IMR-90 (cell line): ENCODE measurements around the gene ENDOV. TPM values are rescaled to one million over a fixed set of nuclear protein-coding genes. Genes with fewer than 3 reads are reported as not detected.

Experiments used
- ATAC-seq: fragments of 200-7000 bp; cut with Tn5 transposase; 2 replicates; pipeline ENCODE4 v1.9.1; 2020; ENCODE audit warnings: low read depth, mild to moderate bottlenecking, moderate library complexity
- BruUV-seq: library from RNA; stranded (reverse); fragments of 400-500 nt; replicated peaks from 2 replicates; lab custom pipeline; 2021; lab: Mats Ljungman, UMichigan
- CTCF ChIA-PET: fragments of 300-600 bp; formaldehyde crosslinking; extraction: SDS; loops from one replicate; lab custom pipeline; 2021; ENCODE audit warnings: antibody characterized with exemption; lab: Yijun Ruan, JAX
- POLR2A ChIA-PET: fragments of 300-600 bp; sonication (Branson Sonifier 250); formaldehyde crosslinking; loops from one replicate; lab custom pipeline; 2022; ENCODE audit warnings: antibody characterized with exemption; ENCODE audit not compliant: unreplicated experiment; lab: Charles Lee
- DNase-seq: peaks from one replicate; pipeline ENCODE4 v3.0.0; 2013
- H2AFZ ChIP-seq: replicated peaks from 2 replicates; pipeline ENCODE3; 2013; ENCODE audit warnings: low read length, mild to moderate bottlenecking; ENCODE audit not compliant: poor library complexity
- H2AK5ac ChIP-seq: 2 replicates; pipeline ENCODE4 v1.6.1; 2013; ENCODE audit warnings: low read depth, low read length, inconsistent platforms
- H2AK9ac ChIP-seq: replicated peaks from 2 replicates; pipeline ENCODE3; 2013; ENCODE audit warnings: mild to moderate bottlenecking, low read depth, low read length, moderate library complexity; ENCODE audit not compliant: poor library complexity
- H2BK120ac ChIP-seq: 2 replicates; pipeline ENCODE4 v1.6.1; 2013; ENCODE audit warnings: low read depth, low read length, inconsistent platforms
- H2BK15ac ChIP-seq: 3 replicates; pipeline ENCODE4 v1.6.1; 2013; ENCODE audit warnings: low read depth, low read length, inconsistent platforms
- H2BK20ac ChIP-seq: 2 replicates; pipeline ENCODE4 v1.6.1; 2013; ENCODE audit warnings: low read depth, mild to moderate bottlenecking, inconsistent platforms, low read length, moderate library complexity
- H2BK5ac ChIP-seq: 2 replicates; pipeline ENCODE4 v1.6.1; 2013; ENCODE audit warnings: mild to moderate bottlenecking, low read depth, low read length, inconsistent platforms; ENCODE audit not compliant: poor library complexity, severe bottlenecking
- H3K14ac ChIP-seq: replicated peaks from 2 replicates; pipeline ENCODE4 v1.6.1; 2013; ENCODE audit warnings: low read depth, low read length, inconsistent platforms
- H3K18ac ChIP-seq: 2 replicates; pipeline ENCODE4 v1.6.1; 2013; ENCODE audit warnings: low read depth, low read length, control low read depth
- H3K23ac ChIP-seq: 2 replicates; pipeline ENCODE4 v1.6.1; 2013; ENCODE audit warnings: low read depth, low read length, inconsistent platforms
- H3K27ac ChIP-seq: 2 replicates; pipeline ENCODE4 v1.5.1; 2013; ENCODE audit warnings: mild to moderate bottlenecking, control low read depth, low read length; ENCODE audit not compliant: insufficient read depth
- H3K27me3 ChIP-seq: 2 replicates; pipeline ENCODE4 v1.6.1; 2013; ENCODE audit warnings: low read length; ENCODE audit not compliant: control insufficient read depth, insufficient read depth
- H3K36me3 ChIP-seq: 2 replicates; pipeline ENCODE4 v1.6.1; 2013; ENCODE audit warnings: low read length, mixed read lengths; ENCODE audit not compliant: control insufficient read depth, insufficient read depth
- H3K4ac ChIP-seq: 2 replicates; pipeline ENCODE4 v1.6.1; 2013; ENCODE audit warnings: low read depth, low read length, inconsistent platforms
- H3K4me1 ChIP-seq: 2 replicates; pipeline ENCODE4 v1.6.1; 2013; ENCODE audit warnings: low read length, mixed read lengths; ENCODE audit not compliant: control insufficient read depth, insufficient read depth
- H3K4me2 ChIP-seq: 2 replicates; pipeline ENCODE4 v1.6.1; 2013; ENCODE audit warnings: low read depth, mild to moderate bottlenecking, control low read depth, low read length, moderate library complexity
- H3K4me3 ChIP-seq: 2 replicates; pipeline ENCODE4 v1.5.1; 2013; ENCODE audit warnings: low read depth, mild to moderate bottlenecking, control low read depth, low read length, moderate library complexity; ENCODE audit not compliant: insufficient read depth
- H3K56ac ChIP-seq: 2 replicates; pipeline ENCODE4 v1.6.1; 2013; ENCODE audit warnings: low read length, inconsistent platforms; ENCODE audit not compliant: insufficient read depth; ENCODE audit errors: extremely low read depth
- H3K79me1 ChIP-seq, 2 experiments: 2 replicates each; pipeline ENCODE4 v1.6.1; 2013; ENCODE audit warnings: low read length in 2 of 2, inconsistent platforms in 1 of 2, low read depth in 1 of 2
- H3K9ac ChIP-seq: 2 replicates; pipeline ENCODE4 v1.6.1; 2013; ENCODE audit warnings: low read depth, low read length, control low read depth
- H3K9me1 ChIP-seq: 2 replicates; pipeline ENCODE4 v1.6.1; 2013; ENCODE audit warnings: low read length, inconsistent platforms; ENCODE audit not compliant: insufficient read depth
- H3K9me3 ChIP-seq: 2 replicates; pipeline ENCODE4 v1.6.1; 2013; ENCODE audit warnings: low read length; ENCODE audit not compliant: control insufficient read depth, insufficient read depth
- H4K20me1 ChIP-seq: 2 replicates; pipeline ENCODE4 v1.6.1; 2013; ENCODE audit warnings: low read length, inconsistent platforms; ENCODE audit not compliant: insufficient read depth
- H4K5ac ChIP-seq: 2 replicates; pipeline ENCODE4 v1.6.1; 2013; ENCODE audit warnings: mild to moderate bottlenecking, low read depth, low read length, control low read depth
- H4K8ac ChIP-seq, 2 experiments: 2 replicates each; pipeline ENCODE4 v1.6.1; 2013; ENCODE audit warnings: low read depth in 2 of 2, low read length in 2 of 2, control low read depth in 1 of 2, inconsistent platforms in 1 of 2
- H4K91ac ChIP-seq: 2 replicates; pipeline ENCODE4 v1.6.1; 2013; ENCODE audit warnings: low read depth, low read length, inconsistent platforms; ENCODE audit not compliant: insufficient read depth
- CHD1 ChIP-seq: IDR thresholded peaks from 2 replicates; pipeline ENCODE4 v1.6.1; 2012; ENCODE audit warnings: low read depth, low read length, improper control_type of control experiment
- ELK1 ChIP-seq: fragments of 150-350 bp; IDR thresholded peaks from 2 replicates; pipeline ENCODE4 v1.6.1; 2016; ENCODE audit warnings: low read depth, mild to moderate bottlenecking, low read length, moderate library complexity, borderline replicate concordance
- MAZ ChIP-seq: IDR thresholded peaks from 2 replicates; pipeline ENCODE4 v1.6.1; 2012; ENCODE audit warnings: low read depth, mild to moderate bottlenecking, low read length, improper control_type of control experiment, moderate library complexity, borderline replicate concordance
- POLR2A ChIP-seq: IDR thresholded peaks from 2 replicates; pipeline ENCODE4 v1.6.1; 2012; ENCODE audit warnings: mild to moderate bottlenecking, low read depth, low read length
- WGBS, 2 experiments: methylation state at CpG; one replicate each; pipeline versions ENCODE4 v1.1.5 to v1.1.7; 2013; ENCODE audit warnings: missing lambda C conversion rate in 2 of 2; ENCODE audit not compliant: insufficient read length in 1 of 2; ENCODE audit errors: extremely low coverage in 2 of 2; 5-methylcytosine and 5-hydroxymethylcytosine counted together
- dilution Hi-C: fragments of 300-500 bp; cut with HindIII; formaldehyde crosslinking; loops from one replicate; pipeline ENCODE4 v1.14.3; 2018; ENCODE audit warnings: low sequenced_read_pairs; ENCODE audit not compliant: unreplicated experiment
- in situ Hi-C: fragments of 300-500 bp; cut with MboI; formaldehyde crosslinking; loops from 3 replicates; pipeline ENCODE4 v1.14.3; 2019; ENCODE audit warnings: low sequenced_read_pairs, inconsistent platforms, mixed read lengths
- intact Hi-C: fragments of 100-400 bp; cut with micrococcal nuclease; formaldehyde crosslinking; loops from 2 replicates; pipeline ENCODE4 v1.10.0; 2022
- polyA plus RNA-seq, 3 experiments: library from polyadenylated mRNA; depleted of rRNA; stranded (reverse); fragments of >200 nt; gene quantifications; 2 replicates each; pipeline ENCODE4 v1.2.3, GENCODE V29; 2012; ENCODE audit warnings: low replicate concordance in 1 of 3
- total RNA-seq: library from RNA; depleted of rRNA; stranded (reverse); fragments of >200 nt; gene quantifications from 2 replicates; pipeline ENCODE4 v1.2.3, GENCODE V29; 2012

Gene ENDOV
- total and polyA plus RNA-seq, 2 of the 4 experiments (the other 2 are of a cell fraction) = 15.1 to 30.3 TPM

GRCh38 chr17:80379348-80379747, 35.6 kb upstream of the ENDOV start:
- Histone ChIP-seq H4K20me1 (no peaks in the 10 kb centered on the region), H2AFZ (no peak overlapping the region), H3K27me3 (no peaks in the 10 kb centered on the region), H3K14ac (no peak overlapping the region), H3K4me2 (no peak overlapping the region), H2AK5ac (no peak overlapping the region), H3K9me3 (no peaks in the 10 kb centered on the region), H2BK20ac (no peak overlapping the region), H3K79me1 (peaks cover 0 to 5% of the 10 kb centered on the region in 2 experiments; a peak in 1 of 4 replicates), H3K36me3 (peaks cover 73% of the 10 kb centered on the region), H4K8ac (no peak overlapping the region), H3K56ac (no peak overlapping the region), H3K27ac (no peak overlapping the region), H3K9me1 (peaks cover 6% of the 10 kb centered on the region; the same call in 1 of the 2 replicates), H3K4ac (no peak overlapping the region), H3K4me3 (no peak overlapping the region), H3K23ac (no peak overlapping the region), H4K91ac (no peak overlapping the region), H3K9ac (no peak overlapping the region), H4K5ac (no peak overlapping the region), H2BK5ac (no peak overlapping the region), H2BK15ac (no peak overlapping the region), H3K4me1 (no peaks in the 10 kb centered on the region), H2AK9ac (no peak overlapping the region), H3K18ac (no peak overlapping the region), H2BK120ac (no peak overlapping the region)
- dilution Hi-C loops (no loop called here), intact Hi-C loops (no loop called here), in situ Hi-C loops (no loop called here)
- TF ChIP-seq POLR2A = no peak
- TF ChIP-seq CHD1 = no peak
- TF ChIP-seq MAZ = no peak
- no peak for TF ChIP-seq ELK1
- ChIA-PET CTCF (no interaction called here), POLR2A (no interaction called here)
- DNase-seq = no peak
- BruUV-seq = no TSS peak
- WGBS, 2 experiments = 83% methylated on average over 1 of the region's 9 CpGs; no CpG with 5 or more reads in 1 of the 2 experiments
- no peak for ATAC-seq
